Measurements from ENCODE around the gene KRT14.
"Not testable (repeated sequence)": the region's sequence is repeated elsewhere in the genome, so short reads cannot be mapped to it uniquely, and the experiment has no call there.

Gene KRT14

DNA sequence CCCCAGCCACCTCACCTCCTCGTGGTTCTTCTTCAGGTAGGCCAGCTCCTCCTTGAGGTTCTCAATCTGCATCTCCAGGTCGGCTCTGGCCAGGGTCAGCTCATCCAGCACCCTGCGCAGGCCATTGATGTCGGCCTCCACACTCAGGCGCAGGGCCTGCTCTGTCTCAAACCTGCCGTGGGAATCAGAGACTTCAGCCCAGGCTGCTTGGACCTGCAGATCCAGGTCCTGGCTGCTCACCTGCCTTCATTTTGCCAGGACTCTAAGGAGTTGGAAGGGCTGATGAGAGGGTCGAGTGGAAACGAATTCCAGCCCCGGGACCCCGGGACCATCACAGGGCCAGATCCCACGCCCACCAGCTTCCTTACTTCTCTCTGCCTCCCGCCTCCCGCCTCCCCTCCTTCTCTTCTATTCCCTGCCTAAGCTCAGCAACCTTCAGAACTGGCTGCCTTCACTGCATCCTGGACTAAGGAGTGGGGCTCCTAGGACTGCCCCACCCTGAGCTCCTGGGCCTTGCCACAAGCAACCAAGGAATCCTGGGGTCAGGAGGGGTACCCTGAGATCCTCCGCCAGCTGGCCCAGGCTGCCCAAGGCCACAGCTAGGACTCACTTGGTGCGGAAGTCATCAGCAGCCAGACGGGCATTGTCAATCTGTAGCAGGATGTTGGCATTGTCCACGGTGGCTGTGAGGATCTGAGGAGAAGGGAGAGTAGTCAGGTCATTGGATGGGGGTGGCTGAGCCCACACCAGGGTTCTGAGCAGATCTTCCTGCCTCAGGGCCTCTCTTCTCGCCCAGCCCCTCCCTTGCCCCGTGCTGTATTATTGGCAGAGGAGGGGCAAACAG, 35.9 kb upstream of the KRT14 start:
- not testable (repeated sequence) for DNase-seq

GRCh38 chr17:41621916-41622315, 35.2 kb upstream of the KRT14 start:
- DNase-seq: no peak

GRCh38 chr17:41621435-41621817, 34.7 kb upstream of the KRT14 start:
- DNase-seq: not testable (repeated sequence)

DNA sequence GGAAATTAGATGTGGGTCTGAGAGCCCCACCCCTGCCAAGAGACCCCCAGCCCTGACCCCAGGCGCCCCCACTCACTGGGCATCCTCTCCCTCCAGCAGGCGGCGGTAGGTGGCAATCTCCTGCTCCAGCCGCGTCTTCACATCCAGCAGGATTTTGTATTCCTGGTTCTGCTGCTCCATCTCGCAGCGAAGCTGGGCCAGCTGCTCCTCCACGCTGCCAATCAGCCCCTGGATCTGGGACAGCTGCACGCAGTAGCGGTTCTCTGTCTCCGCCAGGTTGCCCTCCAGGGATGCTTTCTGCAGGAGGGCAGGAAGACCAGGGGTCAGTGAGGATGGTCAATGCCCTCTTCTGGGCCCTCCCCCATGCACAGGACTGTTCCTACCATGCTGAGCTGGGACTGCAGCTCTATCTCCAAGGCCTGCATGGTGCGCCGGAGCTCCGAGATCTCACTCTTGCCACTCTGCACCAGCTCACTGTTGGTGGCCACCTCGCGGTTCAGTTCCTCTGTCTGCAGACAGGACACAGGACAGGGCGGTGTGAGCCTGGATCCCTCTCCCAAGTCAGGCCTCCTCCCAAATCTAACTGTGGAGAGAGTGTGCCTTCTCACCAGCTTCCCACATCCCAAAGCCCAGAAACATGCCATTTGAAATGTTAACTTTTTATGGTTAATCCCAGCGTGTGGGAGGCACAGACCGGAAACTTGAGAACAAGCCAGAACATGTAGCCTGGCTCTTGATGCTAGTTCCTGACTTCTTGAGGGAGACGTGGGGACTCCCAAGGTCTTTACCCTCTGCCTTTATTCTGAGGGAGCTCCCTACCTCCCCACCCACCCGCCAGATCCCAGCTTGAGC, 34.1 kb upstream of the KRT14 start:
- no peak for DNase-seq

DNA sequence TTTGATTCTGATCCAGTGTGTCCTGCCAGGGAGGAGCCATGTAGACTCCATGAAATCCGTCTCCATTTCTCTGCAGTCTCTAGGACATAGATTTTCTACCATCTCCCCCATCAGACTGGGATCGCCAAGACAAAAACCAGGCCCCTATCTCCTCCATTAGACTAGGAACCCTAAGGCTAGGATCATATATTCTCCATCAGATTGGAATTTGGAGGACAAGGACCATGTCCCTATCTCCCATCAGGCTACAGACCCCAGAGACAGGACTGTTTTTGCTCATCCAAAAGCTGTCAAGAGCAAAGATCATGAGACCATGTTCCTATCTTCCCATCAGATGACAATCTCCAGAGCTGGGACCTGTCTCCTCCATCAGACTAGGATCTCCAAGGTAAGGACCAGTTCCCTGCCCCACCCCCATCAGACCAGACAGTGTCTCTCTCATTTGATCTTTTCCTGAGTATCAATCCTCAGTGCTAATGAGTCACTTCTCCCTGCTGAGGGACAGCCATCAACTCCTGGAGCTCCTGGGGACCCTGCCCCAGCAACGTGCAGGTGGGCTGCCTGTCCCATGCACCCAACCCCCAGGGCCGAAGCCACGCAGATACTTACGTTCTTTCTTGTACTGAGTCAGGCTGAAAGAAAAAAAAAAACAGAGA, 33.4 kb upstream of the KRT14 start:
- not testable (repeated sequence) for DNase-seq

DNA sequence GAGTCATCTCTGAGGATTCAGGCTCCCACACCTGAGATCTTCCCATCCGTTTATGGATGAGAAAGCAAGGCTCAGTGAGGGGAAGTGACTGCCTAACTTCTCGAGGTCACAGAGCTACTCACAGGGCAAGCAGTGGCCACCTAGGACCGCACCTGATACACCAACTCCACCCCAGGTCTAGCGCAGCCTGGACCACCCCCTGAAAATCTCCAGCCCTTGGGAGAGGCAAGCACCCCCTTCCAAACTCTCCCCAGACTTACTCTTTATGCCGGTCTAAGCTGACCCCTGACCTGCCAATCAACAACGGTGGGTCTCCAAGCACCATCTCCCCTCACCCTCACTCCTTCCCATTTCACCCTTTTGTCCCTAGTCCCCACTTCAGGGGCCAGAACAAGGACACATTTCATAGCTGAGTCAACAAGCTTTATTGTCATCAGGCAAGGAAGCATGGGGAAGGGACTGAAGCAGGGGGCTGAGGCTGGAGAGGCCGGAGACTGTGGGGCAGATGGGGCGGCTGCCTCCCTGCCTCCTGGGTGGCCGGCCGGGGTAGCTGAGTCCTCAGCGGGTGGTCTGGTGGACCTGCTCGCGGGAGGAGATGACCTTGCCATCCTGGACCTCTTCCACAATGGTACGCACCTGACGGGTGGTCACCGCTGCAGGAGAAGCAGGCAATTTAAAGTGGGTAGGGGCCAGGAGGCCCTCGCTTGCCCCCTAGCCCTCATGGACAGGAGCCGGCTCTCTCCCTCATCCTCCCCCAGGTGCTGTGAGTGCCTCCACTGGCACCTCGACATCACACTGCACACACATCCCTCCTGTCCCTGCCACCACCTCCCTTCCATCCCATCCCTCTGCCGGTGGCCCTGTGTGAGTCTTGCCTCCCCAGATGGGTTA, 32.6 kb upstream of the KRT14 start:
- DNase-seq: no peak

DNA sequence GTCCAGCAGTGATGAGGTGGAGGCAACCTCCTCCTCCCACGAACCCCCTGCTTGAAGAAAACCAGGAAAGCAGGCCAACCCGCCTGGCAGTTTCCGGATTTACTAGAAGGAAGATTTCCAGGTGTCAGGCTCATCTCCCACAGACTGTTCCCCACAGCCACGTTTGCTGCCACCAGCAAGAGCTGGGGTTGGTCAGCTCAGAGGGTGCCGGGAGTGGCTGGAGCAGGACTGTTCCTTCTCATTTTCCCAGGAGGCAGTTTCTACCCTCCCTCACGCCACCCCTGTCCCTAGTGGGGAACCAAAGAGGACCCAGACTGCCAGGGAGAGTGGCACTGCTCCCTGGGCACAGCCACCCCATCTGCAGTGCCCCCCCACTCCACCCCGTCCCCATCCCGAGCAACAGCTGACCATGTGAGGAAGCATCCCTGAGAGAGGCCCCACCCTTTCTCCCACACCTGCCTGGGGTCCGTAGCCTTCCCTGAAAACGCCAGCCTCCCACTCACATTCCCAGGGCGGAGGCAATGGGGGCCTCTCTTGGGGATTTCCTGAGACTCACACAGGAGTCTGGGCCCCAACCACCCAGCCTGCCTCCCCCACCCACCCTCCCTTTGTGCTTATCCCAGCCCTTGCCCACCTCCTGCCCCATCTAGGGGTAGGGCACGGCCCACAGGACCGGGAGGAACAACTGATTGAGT, 31.8 kb upstream of the KRT14 start:
- no peak for DNase-seq

DNA sequence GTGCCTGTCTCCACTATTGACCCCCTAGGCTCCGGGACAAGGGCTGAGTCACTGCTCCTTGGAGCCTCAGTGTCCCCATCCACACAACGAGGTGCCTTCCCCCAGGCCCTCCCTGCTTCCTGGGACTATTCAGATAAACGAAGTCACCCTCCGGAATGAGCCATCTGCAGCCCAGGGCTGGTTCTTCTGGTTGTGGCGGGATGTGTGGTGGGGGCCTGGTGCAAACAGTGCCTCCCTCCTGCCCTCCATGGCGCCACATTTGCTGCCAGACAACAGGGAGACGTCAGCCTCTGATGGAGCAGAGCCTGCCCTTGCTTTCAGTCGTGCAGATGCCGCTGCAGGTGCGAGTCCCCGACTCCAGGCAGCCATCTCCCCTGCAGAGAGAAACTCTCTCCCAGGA, 31.0 kb upstream of the KRT14 start:
- DNase-seq: no peak

DNA sequence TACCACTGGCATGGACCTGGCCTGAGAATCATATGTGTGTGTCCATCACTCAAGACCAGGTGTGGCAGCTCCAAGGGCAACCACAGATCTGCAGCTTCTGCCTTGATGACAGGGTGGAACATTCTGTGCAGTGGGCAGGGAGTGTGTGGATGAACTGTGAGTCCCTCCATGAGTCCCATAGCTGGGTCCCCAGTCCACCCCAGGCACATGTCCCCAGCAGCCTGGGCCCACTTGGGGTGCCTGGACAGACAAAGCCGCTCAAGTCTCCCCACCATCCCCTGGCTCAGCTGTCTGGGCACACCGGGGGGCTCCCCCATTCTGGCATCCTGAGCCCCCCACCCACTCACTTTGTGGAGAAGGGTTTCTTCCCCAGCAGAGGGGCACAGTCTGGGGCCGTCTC, 30.4 kb upstream of the KRT14 start:
- no peak for DNase-seq

GRCh38 chr17:41616486-41616885, 29.8 kb upstream of the KRT14 start:
- DNase-seq: not testable (repeated sequence)

GRCh38 chr17:41615454-41615853, 28.8 kb upstream of the KRT14 start:
- no peak for DNase-seq

GRCh38 chr17:41614767-41615166, 28.1 kb upstream of the KRT14 start:
- DNase-seq: not testable (repeated sequence)

- DNase-seq: no peak
These were observed 27.4 kb upstream of the KRT14 start for GRCh38 chr17:41614098-41614497.

DNA sequence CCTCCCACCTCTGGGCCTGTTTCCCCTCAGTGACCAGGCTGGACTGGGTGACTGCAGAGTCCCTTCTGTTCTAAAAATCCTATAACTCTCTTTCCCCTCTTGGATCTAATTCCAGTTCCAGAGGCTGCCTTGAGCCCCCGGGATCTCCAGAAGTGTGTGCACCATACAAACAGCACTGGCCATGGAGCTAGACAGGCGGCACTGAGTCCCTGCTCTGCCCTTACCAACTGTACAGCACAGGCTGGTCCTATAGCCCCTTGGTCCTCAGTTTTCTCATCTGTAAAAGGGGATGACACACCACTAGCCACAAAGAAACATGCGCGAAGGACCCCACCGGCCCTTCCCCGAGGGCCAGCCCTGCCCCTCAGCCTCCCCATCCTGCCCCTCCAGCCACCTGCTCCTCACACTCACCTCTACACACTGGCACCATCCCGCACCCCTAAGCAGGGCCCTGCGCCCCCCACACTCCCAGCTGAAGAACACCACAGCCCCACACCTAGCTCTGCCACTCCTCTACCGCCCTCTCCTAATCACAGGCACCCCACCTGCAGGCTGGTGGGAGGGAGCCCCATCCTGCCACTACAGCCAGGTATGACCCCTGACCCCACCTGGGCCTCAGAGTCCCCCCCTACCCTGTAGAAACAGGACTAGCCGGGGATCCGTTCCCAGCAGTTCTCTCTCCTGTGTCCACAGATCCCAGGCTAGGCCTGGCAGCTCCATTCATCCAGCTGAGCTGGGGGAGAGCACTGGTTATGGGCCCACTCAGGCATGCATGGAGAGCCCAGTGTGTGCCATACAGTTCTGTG, 26.8 kb upstream of the KRT14 start:
- DNase-seq: no peak

DNA sequence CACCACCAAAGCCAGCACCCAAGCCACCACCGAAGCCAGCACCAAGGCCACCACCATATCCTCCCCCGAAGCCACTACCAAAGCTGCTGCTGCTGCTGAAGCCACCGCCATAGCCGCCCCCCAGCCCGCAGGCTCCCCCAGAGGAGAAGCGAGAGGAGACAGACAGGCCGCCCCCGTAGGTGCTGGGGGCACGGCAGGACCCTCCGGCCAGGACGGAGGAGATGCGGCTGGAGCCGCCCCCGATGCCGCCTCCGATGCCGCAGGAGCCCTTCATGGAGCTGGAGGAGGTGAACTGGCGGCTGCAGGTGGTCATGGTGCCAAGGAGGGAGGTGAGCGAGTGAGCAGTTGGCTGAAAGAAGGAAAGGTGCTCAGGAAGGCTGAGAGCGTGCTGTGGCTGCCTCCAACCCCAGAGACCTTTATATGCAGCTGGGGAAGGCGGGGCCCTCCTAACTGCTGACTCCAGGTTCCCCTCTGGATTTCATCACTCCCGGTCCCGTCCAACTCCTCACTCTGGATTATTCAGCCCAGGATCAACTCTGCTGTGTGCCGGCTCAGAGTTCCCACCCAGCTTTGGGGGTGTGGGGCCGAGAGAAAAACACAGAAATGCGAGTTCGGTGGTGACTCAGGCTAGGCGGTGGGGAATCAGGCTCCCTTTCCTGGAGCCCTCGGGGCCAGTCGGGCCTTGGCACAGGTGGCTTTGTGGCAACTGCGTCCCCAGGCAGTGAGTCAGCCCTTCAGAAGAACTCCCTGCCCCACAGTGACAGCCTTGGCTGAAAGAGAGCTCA, 25.9 kb upstream of the KRT14 start, which contains the start of gene KRT16:
Gene KRT16, minus strand, starts transcription at position 392 of the 785 bp plus-strand sequence. Its CDS starts 79 bp downstream, at position 313.
- DNase-seq: not testable (repeated sequence)

- DNase-seq: no peak
These were observed 24.4 kb upstream of the KRT14 start for GRCh38 chr17:41610965-41611640.

GRCh38 chr17:41610061-41610517, 23.4 kb upstream of the KRT14 start:
- DNase-seq: not testable (repeated sequence)

DNA sequence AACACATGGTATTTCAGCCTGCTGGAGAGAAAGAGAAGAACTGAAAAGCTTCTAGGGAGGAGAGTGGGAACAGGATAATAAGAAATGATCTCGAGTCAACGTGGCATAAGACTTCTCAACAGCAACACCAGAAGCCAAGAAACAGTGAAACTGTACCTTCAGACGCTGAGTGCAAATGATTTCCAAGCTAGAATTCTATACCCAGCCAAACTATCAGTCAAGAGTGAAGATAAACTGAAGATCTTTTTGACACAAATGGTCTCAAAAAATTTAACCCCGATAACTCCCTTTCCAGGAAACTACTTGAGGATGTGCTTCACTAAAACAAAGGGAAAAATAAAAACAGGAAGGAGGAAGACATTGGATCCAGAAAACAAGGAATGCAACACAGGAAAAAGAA, 20.2 kb upstream of the KRT14 start:
- DNase-seq: not testable (repeated sequence)

- DNase-seq: no peak
These were observed 15.8 kb upstream of the KRT14 start for GRCh38 chr17:41602524-41602923.
